Peyer's patch (tissue), 4 donors: ENCODE results near the gene PKMYT1.

Experiments used
- POLR2A ChIP-seq, 2 donors: fragments of 450-650 bp; IDR thresholded peaks; one replicate each; pipeline ENCODE4 v1.5.1; 2017; ENCODE audit warnings: antibody characterized with exemption in 2 of 2, mild to moderate bottlenecking in 2 of 2, moderate library complexity in 2 of 2
- TF ChIP-seq, protein P1 (sequence below), 6 experiments: fragments of 450-650 bp in 4 of 6; fragments of 200-600 bp in 2 of 6; sonication (generic) in 1 of 6; IDR thresholded peaks; one replicate each; pipeline ENCODE4 v1.5.1; 2017 to 2019; ENCODE audit warnings: antibody characterized with exemption in 6 of 6, mild to moderate bottlenecking in 3 of 6, moderate library complexity in 1 of 6

DNA sequence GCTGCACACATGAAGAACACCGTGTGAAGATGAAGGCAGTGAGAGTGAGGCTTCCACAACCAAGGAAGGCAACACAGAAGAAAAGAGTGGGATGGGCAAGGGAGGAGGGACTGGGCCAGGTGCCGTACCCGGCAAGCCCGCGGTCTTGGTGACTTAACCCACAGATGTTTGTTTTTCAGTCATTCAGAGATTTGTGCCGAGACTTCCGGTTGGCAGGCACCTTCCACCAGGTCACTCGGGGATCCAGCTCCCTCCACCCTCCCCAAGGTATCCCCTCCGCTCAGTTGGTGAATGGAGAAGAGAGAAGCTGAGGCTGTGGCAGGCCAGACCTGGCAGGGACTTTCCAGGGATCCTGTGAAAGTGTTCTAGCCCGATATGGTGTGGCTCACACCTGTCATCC, 21.0 kb downstream of the PKMYT1 start:
- TF ChIP-seq, protein P1, sequence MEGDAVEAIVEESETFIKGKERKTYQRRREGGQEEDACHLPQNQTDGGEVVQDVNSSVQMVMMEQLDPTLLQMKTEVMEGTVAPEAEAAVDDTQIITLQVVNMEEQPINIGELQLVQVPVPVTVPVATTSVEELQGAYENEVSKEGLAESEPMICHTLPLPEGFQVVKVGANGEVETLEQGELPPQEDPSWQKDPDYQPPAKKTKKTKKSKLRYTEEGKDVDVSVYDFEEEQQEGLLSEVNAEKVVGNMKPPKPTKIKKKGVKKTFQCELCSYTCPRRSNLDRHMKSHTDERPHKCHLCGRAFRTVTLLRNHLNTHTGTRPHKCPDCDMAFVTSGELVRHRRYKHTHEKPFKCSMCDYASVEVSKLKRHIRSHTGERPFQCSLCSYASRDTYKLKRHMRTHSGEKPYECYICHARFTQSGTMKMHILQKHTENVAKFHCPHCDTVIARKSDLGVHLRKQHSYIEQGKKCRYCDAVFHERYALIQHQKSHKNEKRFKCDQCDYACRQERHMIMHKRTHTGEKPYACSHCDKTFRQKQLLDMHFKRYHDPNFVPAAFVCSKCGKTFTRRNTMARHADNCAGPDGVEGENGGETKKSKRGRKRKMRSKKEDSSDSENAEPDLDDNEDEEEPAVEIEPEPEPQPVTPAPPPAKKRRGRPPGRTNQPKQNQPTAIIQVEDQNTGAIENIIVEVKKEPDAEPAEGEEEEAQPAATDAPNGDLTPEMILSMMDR (IDR thresholded peaks at IDR 0.05), result no peak
- no peak for TF ChIP-seq POLR2A (IDR thresholded peaks at IDR 0.05)
